GM23338 (cell line): ENCODE results near the gene CAPG.

Experiments
- CREB1 ChIP-seq: fragments of 250-450 bp; sonication (Bioruptor Pico); IDR thresholded peaks from 2 replicates; pipeline ENCODE4 v1.5.0; 2020; ENCODE audit warnings: low read depth, mild to moderate bottlenecking, moderate library complexity
- CTCF ChIP-seq, 2 experiments: fragments of 200-600 bp in 1 of 2; sonication (generic) in 1 of 2; conservative IDR thresholded peaks; 2 replicates each; pipeline versions ENCODE4 v1.5.1 to v1.6.1; 2016 to 2017; ENCODE audit warnings: antibody characterized with exemption in 2 of 2, low read depth in 2 of 2, mild to moderate bottlenecking in 2 of 2, moderate library complexity in 1 of 2
- ETS1 ChIP-seq: IDR thresholded peaks from 2 replicates; pipeline ENCODE4 v1.6.1; 2016; ENCODE audit warnings: antibody characterized with exemption
- EZH2 ChIP-seq: fragments of 200-600 bp; sonication (generic); IDR thresholded peaks from one replicate; pipeline ENCODE4 v1.8.0; 2017; ENCODE audit warnings: antibody characterized with exemption, mild to moderate bottlenecking, low read depth; ENCODE audit not compliant: unreplicated experiment
- EZH2phosphoT487 ChIP-seq: fragments of 200-600 bp; sonication (generic); IDR thresholded peaks from one replicate; pipeline ENCODE4 v1.8.1; 2018; ENCODE audit warnings: antibody characterized with exemption; ENCODE audit not compliant: unreplicated experiment
- JUNB ChIP-seq: IDR thresholded peaks from one replicate; pipeline ENCODE4 v1.6.1; 2016; ENCODE audit warnings: antibody characterized with exemption; ENCODE audit not compliant: unreplicated experiment
- NANOG ChIP-seq: IDR thresholded peaks from 2 replicates; pipeline ENCODE4 v1.6.1; 2016; ENCODE audit warnings: antibody characterized with exemption, borderline replicate concordance
- POLR2AphosphoS5 ChIP-seq: IDR thresholded peaks from 2 replicates; pipeline ENCODE4 v1.6.1; 2016; ENCODE audit warnings: antibody characterized with exemption, low read depth
- STAT1 ChIP-seq: IDR thresholded peaks from one replicate; pipeline ENCODE4 v1.6.1; 2016; ENCODE audit warnings: antibody characterized with exemption; ENCODE audit not compliant: unreplicated experiment
- ZNF114 ChIP-seq: fragments of 250-450 bp; sonication (Bioruptor Pico); IDR thresholded peaks from 2 replicates; pipeline ENCODE4 v1.5.0; 2020; ENCODE audit warnings: mild to moderate bottlenecking, moderate library complexity
- ZNF331 ChIP-seq: fragments of 250-450 bp; sonication (Bioruptor Pico); IDR thresholded peaks from 2 replicates; pipeline ENCODE4 v1.5.0; 2020; ENCODE audit warnings: low read depth, mild to moderate bottlenecking, moderate library complexity
- TF ChIP-seq, protein P1 (sequence below): IDR thresholded peaks from one replicate; pipeline ENCODE4 v1.6.1; 2018; ENCODE audit warnings: antibody characterized with exemption; ENCODE audit not compliant: unreplicated experiment
- TF ChIP-seq, protein P2 (sequence below): fragments of 250-450 bp; sonication (Bioruptor Pico); IDR thresholded peaks from 2 replicates; pipeline ENCODE4 v1.5.0; 2020; ENCODE audit warnings: mild to moderate bottlenecking, moderate library complexity

- TF ChIP-seq CTCF (conservative IDR thresholded peaks at IDR 0.05; ENCODE audit: low read depth in 2 of 2) (no peak), EZH2 (no peak), POLR2AphosphoS5 (no peak), ZNF114 (CRISPR knock-in tag) (no peak), EZH2phosphoT487 (no peak), JUNB (no peak), ZNF331 (CRISPR knock-in tag) (no peak), ETS1 (no peak), CREB1 (CRISPR knock-in tag) (no peak), STAT1 (no peak), NANOG (no peak)
- TF ChIP-seq, protein P1, sequence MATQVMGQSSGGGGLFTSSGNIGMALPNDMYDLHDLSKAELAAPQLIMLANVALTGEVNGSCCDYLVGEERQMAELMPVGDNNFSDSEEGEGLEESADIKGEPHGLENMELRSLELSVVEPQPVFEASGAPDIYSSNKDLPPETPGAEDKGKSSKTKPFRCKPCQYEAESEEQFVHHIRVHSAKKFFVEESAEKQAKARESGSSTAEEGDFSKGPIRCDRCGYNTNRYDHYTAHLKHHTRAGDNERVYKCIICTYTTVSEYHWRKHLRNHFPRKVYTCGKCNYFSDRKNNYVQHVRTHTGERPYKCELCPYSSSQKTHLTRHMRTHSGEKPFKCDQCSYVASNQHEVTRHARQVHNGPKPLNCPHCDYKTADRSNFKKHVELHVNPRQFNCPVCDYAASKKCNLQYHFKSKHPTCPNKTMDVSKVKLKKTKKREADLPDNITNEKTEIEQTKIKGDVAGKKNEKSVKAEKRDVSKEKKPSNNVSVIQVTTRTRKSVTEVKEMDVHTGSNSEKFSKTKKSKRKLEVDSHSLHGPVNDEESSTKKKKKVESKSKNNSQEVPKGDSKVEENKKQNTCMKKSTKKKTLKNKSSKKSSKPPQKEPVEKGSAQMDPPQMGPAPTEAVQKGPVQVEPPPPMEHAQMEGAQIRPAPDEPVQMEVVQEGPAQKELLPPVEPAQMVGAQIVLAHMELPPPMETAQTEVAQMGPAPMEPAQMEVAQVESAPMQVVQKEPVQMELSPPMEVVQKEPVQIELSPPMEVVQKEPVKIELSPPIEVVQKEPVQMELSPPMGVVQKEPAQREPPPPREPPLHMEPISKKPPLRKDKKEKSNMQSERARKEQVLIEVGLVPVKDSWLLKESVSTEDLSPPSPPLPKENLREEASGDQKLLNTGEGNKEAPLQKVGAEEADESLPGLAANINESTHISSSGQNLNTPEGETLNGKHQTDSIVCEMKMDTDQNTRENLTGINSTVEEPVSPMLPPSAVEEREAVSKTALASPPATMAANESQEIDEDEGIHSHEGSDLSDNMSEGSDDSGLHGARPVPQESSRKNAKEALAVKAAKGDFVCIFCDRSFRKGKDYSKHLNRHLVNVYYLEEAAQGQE, result no peak
- TF ChIP-seq, protein P2, sequence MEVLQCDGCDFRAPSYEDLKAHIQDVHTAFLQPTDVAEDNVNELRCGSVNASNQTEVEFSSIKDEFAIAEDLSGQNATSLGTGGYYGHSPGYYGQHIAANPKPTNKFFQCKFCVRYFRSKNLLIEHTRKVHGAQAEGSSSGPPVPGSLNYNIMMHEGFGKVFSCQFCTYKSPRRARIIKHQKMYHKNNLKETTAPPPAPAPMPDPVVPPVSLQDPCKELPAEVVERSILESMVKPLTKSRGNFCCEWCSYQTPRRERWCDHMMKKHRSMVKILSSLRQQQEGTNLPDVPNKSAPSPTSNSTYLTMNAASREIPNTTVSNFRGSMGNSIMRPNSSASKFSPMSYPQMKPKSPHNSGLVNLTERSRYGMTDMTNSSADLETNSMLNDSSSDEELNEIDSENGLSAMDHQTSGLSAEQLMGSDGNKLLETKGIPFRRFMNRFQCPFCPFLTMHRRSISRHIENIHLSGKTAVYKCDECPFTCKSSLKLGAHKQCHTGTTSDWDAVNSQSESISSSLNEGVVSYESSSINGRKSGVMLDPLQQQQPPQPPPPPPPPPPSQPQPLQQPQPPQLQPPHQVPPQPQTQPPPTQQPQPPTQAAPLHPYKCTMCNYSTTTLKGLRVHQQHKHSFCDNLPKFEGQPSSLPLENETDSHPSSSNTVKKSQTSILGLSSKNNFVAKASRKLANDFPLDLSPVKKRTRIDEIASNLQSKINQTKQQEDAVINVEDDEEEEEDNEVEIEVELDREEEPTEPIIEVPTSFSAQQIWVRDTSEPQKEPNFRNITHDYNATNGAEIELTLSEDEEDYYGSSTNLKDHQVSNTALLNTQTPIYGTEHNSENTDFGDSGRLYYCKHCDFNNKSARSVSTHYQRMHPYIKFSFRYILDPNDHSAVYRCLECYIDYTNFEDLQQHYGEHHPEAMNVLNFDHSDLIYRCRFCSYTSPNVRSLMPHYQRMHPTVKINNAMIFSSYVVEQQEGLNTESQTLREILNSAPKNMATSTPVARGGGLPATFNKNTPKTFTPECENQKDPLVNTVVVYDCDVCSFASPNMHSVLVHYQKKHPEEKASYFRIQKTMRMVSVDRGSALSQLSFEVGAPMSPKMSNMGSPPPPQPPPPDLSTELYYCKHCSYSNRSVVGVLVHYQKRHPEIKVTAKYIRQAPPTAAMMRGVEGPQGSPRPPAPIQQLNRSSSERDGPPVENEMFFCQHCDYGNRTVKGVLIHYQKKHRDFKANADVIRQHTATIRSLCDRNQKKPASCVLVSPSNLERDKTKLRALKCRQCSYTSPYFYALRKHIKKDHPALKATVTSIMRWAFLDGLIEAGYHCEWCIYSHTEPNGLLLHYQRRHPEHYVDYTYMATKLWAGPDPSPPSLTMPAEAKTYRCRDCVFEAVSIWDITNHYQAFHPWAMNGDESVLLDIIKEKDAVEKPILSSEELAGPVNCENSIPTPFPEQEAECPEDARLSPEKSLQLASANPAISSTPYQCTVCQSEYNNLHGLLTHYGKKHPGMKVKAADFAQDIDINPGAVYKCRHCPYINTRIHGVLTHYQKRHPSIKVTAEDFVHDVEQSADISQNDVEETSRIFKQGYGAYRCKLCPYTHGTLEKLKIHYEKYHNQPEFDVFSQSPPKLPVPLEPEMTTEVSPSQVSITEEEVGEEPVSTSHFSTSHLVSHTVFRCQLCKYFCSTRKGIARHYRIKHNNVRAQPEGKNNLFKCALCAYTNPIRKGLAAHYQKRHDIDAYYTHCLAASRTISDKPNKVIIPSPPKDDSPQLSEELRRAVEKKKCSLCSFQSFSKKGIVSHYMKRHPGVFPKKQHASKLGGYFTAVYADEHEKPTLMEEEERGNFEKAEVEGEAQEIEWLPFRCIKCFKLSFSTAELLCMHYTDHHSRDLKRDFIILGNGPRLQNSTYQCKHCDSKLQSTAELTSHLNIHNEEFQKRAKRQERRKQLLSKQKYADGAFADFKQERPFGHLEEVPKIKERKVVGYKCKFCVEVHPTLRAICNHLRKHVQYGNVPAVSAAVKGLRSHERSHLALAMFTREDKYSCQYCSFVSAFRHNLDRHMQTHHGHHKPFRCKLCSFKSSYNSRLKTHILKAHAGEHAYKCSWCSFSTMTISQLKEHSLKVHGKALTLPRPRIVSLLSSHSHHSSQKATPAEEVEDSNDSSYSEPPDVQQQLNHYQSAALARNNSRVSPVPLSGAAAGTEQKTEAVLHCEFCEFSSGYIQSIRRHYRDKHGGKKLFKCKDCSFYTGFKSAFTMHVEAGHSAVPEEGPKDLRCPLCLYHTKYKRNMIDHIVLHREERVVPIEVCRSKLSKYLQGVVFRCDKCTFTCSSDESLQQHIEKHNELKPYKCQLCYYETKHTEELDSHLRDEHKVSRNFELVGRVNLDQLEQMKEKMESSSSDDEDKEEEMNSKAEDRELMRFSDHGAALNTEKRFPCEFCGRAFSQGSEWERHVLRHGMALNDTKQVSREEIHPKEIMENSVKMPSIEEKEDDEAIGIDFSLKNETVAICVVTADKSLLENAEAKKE (CRISPR knock-in tag), result no peak
These were observed 15.2 kb downstream of the CAPG start for GRCh38 chr2:85394976-85395375.
